ENCODE results near the gene PPP1R18. TPM values are rescaled to one million over a fixed set of nuclear protein-coding genes. Genes with fewer than 3 reads are reported as not detected.

PPP1R18 gene
- total and polyA plus RNA-seq, 9 of the 15 experiments (the other 6 are each of a cell fraction or from before 2014, with no cell fraction given) = 12.0 to 99.2 (median 42.6) TPM

- Histone ChIP-seq H2AFZ (ENCODE audit: low read depth, low read length) (no peak overlapping the region), H3K9me1 (ENCODE audit: control insufficient read depth, insufficient read depth, low read length) (peaks cover 4% of the 10 kb centered on the region), H3K79me2 (ENCODE audit: control insufficient read depth, insufficient read depth, low read length) (peaks cover 42% of the 10 kb centered on the region), H3K27me3 (ENCODE audit: control insufficient read depth in 2 of 2, insufficient read depth in 2 of 2, low read length in 2 of 2) (no peaks in the 10 kb centered on the region), H4K20me1 (replicated peaks; ENCODE audit: control insufficient read depth, insufficient read depth, low read length) (peaks cover 44% of the 10 kb centered on the region), H3K36me3 (ENCODE audit: control insufficient read depth, insufficient read depth, low read length) (peaks cover 82% of the 10 kb centered on the region), H3K27ac (ENCODE audit: extremely low read depth, low read depth, low read length) (peak overlapping the region; percentile 34; the same call in 1 of the 3 replicates), H3K4me1 (replicated peaks in 1 of 2; ENCODE audit: control insufficient read depth in 2 of 2, insufficient read depth in 2 of 2, low read length in 2 of 2) (peaks cover 14 to 24% of the 10 kb centered on the region in 2 experiments; a peak in 4 of 5 replicates), H3K9me3 (replicated peaks; ENCODE audit: control insufficient read depth, insufficient read depth, low read depth, low read length) (no peaks in the 10 kb centered on the region), H3K9ac (ENCODE audit: insufficient read depth in 1 of 2, low read depth in 2 of 2, low read length in 2 of 2) (no peak overlapping the region), H3K4me2 (ENCODE audit: insufficient read depth, low read length) (no peak overlapping the region), H3K4me3 (no peak overlapping the region)
- CTCF ChIA-PET (ENCODE audit: low intra/inter-chr PET ratio) = interaction anchor here (0.6 to 1.0 kb wide), 3 partner anchors 48 to 355 kb away, joined by 3 to 5 read pairs (median 3); no protein-coding TSS in a partner anchor
- intact Hi-C loops (cut with micrococcal nuclease) = no loop called here
- no TSS peak for BruUV-seq (replicated peaks)
- ATAC-seq = no peak
- FAIRE-seq = no peak
- POLR2A ChIA-PET = interaction anchor here (0.6 to 6.1 kb wide), 17 partner anchors 7 to 361 kb away, joined by 3 to 50 read pairs (median 4); partner anchors contain the start of genes FLOT1, IER3, MDC1 and TUBB
- no peak for DNase-seq (ENCODE audit: extremely low read depth in 1 of 4, low spot score in 3 of 4)
- in situ Hi-C loops (cut with MboI) = loop anchor here (10.0 kb wide), 1 partner anchor 52 kb away; the partner anchor contains the start of gene DHX16
- WGBS (ENCODE audit: insufficient coverage, low coverage, missing lambda C conversion rate) = 83% methylated on average over 11 of the region's 11 CpGs
- TF ChIP-seq OTX1 (CRISPR knock-in tag; IDR thresholded peaks at IDR 0.05) (0 out of 2 replicates have a peak, but pooled peaks have one; percentile 7), POLR2A (conservative IDR thresholded peaks at IDR 0.05) (peak; percentile 65; the same call in 1 of the 2 replicates), NCOA4 (IDR thresholded peaks at IDR 0.05; ENCODE audit: partially characterized antibody) (no peak), SIRT6 (IDR thresholded peaks at IDR 0.05; ENCODE audit: low read depth, low read length) (no peak), ZNF197 (CRISPR knock-in tag; IDR thresholded peaks at IDR 0.05; ENCODE audit: low read depth) (no peak), ZNF121 (CRISPR knock-in tag; conservative IDR thresholded peaks at IDR 0.05) (peak; percentile 76), MCM3 (IDR thresholded peaks at IDR 0.05) (no peak), GTF2B (IDR thresholded peaks at IDR 0.05; ENCODE audit: extremely low read depth, insufficient read length) (no peak), ARHGAP35 (IDR thresholded peaks at IDR 0.05; ENCODE audit: partially characterized antibody) (no peak), RBM22 (IDR thresholded peaks at IDR 0.05; ENCODE audit: low read depth, low read length, poor library complexity, severe bottlenecking) (peak; percentile 34), ZKSCAN3 (CRISPR knock-in tag; IDR thresholded peaks at IDR 0.05) (no peak), NFXL1 (CRISPR knock-in tag; IDR thresholded peaks at IDR 0.05) (no peak), SMARCC2 (IDR thresholded peaks at IDR 0.05; ENCODE audit: low read depth) (no peak), ZBTB7A (IDR thresholded peaks at IDR 0.05; ENCODE audit: borderline replicate concordance, control insufficient read depth, low read depth, low read length) (no peak), ZNF212 (CRISPR knock-in tag; IDR thresholded peaks at IDR 0.05) (no peak)
Measured at GRCh38 chr6:30726506-30727413, 40.3 kb upstream of the PPP1R18 start.
